ENCODE data around the gene ARHGAP31. TPM values are rescaled to one million over a fixed set of nuclear protein-coding genes. Genes with fewer than 3 reads are reported as not detected.

Gene ARHGAP31
- total RNA-seq, 4 donors from 2014 or later = 20.3 to 38.8 (median 28.8) TPM

- TF ChIP-seq, protein P1, sequence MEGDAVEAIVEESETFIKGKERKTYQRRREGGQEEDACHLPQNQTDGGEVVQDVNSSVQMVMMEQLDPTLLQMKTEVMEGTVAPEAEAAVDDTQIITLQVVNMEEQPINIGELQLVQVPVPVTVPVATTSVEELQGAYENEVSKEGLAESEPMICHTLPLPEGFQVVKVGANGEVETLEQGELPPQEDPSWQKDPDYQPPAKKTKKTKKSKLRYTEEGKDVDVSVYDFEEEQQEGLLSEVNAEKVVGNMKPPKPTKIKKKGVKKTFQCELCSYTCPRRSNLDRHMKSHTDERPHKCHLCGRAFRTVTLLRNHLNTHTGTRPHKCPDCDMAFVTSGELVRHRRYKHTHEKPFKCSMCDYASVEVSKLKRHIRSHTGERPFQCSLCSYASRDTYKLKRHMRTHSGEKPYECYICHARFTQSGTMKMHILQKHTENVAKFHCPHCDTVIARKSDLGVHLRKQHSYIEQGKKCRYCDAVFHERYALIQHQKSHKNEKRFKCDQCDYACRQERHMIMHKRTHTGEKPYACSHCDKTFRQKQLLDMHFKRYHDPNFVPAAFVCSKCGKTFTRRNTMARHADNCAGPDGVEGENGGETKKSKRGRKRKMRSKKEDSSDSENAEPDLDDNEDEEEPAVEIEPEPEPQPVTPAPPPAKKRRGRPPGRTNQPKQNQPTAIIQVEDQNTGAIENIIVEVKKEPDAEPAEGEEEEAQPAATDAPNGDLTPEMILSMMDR (IDR thresholded peaks at IDR 0.05; ENCODE audit: low read depth) = no peak
Measured at GRCh38 chr3:119380697-119381096, 86.5 kb downstream of the ARHGAP31 start.

DNA sequence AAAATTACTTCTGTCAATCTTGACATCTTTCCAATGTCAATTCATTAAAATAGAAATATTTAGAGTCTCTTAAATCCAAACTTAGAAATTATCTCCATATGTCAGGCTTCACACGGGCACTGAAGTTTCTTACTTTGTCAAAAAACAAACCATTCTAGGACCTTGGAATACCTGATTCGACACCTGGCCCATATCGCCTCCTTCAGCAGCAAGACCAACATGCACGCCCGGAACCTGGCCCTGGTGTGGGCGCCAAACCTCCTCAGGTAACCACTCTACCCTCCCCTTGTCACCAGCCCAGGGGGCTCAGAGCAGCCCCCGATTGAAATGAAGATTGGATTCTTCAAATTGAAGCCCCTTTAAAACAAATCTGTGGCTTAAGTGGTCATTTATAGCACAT is 88.0 kb downstream of the ARHGAP31 start:
- TF ChIP-seq, protein P1 (IDR thresholded peaks at IDR 0.05; ENCODE audit: low read depth) = no peak

DNA sequence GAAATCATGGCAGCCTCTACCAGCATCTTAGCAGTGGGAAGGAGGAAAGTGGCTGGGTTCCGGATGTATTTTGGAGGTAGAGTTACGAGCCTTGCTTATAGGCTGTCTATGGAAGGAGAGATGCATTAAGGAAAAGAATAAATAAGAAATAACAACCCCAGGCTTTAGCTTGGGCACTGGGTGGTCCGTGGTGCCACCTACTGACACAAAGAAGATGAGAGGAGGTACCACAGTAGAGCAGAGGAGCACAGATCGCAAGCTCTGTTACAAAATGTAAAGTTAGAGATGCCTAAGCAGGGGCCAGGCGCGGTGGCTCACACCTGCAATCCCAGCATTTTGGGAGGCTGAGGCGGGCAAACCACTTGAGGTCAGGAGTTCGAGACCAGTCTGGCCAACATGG is 94.4 kb downstream of the ARHGAP31 start:
- TF ChIP-seq, protein P1 (IDR thresholded peaks at IDR 0.05; ENCODE audit: low read depth) = no peak

GRCh38 chr3:119395923-119396358 is 101.8 kb downstream of the ARHGAP31 start:
- TF ChIP-seq, protein P1 (IDR thresholded peaks at IDR 0.05; ENCODE audit: low read depth) = no peak

DNA sequence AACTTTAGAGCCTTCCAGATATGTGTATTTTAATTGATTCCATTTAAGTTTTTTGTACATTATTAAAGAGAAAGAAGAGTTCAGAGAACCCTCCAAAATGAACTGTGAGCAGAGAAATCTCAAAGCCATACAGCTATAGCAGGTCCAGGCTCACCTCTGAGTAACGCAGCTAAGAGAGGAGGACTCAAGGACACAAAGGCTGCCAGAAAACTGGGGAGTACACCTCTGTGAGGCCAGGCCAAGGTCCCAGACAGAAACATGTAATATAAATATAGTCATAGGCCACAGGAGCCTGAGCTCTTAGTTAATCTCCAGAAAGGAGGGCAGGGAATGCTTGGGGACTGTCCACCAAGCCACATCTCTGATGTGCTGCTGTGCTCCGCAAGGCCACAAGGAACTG is 102.7 kb downstream of the ARHGAP31 start:
- TF ChIP-seq, protein P1 (IDR thresholded peaks at IDR 0.05; ENCODE audit: low read depth) = no peak

GRCh38 chr3:119400466-119400865 is 106.3 kb downstream of the ARHGAP31 start:
- TF ChIP-seq, protein P1 (IDR thresholded peaks at IDR 0.05; ENCODE audit: low read depth) = no peak

DNA sequence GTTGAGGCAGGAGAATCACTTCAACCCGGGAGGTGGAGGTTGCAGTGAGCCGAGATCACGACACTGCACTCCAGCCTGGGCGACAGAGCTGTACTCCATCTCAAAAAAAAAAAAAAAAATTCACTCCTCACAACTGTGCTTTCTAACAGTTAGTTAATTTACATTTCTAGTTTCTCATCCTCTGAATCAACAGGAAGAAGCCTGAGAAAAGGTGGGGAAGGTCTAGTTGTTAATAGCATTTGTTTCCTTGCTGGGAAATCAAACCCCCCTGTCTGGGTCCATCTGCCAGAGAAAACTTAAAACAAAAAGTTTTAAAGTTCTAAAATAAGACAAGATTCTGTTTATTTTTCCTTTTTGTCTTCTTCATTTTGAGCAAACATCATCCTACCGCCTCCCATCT is 106.9 kb downstream of the ARHGAP31 start:
- TF ChIP-seq, protein P1 (IDR thresholded peaks at IDR 0.05; ENCODE audit: low read depth) = no peak

Data from subcutaneous adipose tissue (tissue), 4 donors.